ENCODE data around the gene PLCB1.

PLCB1 gene

DNA sequence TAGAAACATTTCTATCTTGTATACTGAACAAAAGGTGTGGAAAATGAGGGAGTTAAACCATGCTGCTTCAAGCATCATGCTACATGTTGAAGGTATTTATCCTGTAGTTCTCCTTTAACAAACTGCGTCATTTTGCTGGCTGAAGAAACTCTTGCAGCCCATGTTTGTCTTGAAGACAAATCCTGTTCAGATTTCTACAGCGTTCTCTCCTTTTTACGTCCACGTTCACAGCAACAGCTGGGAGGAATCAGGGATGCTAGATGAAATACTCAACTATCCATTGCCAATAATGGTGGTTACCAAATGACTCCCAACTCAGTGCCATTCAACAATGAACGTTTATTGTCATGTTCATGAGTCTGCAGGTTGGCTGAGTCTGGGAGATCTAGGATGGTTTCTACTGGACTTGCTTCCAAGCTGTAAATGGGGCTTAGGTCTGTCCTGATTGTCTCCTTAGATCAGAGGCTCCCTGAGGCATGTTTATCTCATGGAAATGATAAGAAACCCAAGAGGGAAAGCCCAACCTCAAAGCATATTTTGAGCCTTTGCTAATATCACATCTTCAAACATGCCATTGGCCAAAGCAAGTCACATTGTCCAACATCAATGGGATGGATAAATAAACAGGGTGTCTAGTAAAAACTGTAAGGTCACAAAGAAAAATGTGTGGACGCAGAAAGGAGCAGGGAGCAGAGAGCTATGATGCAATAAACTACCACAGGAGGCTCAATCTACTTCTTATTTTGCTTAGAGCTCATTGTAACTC, 2.7 kb upstream of the PLCB1 start:
- DNase-seq = no peak

DNA sequence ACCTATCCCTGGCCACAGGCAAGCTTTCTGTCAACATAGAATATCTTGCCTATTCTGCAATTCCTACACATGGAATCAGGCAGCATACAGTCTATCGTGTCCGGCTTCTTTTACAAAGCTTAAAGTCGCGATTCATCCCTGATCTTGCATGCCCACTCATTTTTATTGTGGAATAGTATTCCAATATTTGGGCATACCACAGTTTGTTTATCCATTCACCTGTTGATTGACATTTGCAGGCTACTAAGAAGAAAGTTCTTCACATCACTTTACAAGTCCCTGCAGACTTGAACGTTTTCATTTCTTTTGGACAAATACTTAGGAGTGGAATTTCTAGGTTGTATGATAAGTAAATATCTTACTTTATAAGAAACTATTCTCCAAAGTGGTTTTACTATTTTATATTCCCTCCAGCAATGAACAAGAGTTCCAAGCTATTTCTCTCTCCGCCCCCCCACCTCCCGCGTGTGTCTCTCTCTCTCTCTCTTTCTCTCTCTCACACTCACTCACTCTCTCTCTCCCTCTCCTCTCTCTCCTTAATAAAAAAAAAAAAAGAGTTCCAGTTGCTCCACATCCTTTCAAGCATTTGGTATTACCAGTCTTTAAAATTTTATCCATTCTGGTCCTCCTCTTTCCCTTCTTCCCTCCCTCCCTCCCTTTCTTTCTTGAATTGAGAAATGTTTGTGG, 1.1 kb upstream of the PLCB1 start:
- DNase-seq = no peak

DNA sequence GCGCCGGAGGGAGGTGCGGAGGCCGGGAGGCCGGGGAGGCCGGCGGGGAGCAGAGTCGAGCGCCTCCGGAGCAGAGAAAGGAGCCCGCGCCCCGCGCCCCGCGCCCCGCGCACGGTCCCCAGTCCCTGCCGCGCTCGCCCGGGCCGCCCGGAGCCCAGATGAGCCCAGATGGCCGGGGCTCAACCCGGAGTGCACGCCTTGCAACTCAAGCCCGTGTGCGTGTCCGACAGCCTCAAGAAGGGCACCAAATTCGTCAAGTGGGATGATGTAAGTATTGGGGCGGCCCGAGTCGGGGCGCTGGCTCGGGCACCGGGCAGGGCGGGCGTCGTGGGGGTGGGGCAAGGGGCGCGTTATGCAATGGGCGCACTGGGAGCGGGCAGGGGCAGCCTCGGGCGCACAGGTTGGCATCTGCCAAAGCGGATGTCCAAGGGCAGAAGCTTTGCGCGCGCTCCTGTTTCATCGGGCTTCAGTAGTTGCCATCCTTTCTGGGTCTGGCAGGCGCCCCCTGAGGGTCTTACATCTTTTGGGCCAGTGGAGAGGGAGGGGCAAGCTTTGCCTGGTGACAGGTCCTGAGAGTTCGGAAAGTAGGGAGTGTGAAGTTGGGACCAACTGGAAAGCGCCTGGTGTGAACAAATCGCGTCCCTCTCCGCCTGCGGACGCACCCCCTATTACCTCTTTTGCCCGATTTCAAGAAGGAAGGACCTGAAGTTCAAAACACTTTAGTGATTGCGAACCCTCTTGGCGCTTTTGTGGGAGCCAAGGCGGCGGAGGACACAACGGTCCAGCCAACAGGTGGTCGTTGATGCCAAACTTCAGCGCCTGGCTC, 631 bp downstream of the PLCB1 start:
- no peak for DNase-seq

DNA sequence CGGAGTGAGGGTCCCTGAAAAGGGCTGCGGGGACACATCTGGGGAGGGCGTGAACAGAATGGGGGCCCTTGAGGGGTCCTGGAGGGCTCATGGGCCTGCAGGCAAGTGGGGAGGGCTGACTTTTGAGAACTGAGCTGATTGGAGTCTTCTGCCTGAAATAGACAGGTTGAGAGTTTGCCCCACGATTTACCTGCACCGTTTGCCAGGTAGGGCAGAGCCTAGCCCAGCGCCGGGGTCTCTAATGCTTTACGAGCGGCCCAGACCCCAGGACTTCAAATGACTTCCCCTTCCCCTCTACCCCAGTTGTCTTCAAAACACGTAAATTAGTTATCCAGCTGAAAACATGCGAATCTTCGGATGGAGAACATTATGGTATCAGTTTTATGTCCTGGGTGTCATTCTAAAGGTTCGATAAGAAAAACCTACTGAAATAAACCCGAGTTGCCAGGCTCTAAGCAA, 1.3 kb downstream of the PLCB1 start:
- DNase-seq = no peak

DNA sequence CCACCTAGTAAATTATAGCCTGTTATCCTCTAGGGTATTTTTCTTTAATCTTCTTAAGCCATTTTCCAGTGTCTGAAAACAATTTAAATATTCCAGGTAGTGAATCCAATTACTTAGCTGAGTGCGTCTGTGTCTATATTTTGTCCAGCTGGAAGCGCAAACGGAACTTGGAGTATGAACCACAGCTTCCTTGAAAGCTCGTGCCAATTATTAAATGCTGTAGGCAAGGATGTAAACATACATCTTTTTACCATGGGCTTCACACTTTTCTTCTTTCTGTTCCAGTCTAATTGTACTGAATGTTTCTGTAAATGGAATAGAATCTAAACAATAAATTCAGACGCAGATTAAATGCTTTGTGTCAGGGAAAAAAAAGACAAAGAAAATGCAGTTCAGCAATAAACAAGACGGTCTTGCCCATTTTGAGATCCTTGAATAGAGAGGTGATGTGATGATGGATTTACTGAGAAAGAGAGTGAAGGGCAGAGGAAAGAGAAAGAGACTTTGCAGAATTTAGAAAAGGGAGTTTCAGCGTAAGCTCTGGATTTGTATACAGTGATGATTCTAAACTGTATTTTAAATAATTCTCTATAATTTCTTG, 1.9 kb downstream of the PLCB1 start:
- DNase-seq = no peak

DNA sequence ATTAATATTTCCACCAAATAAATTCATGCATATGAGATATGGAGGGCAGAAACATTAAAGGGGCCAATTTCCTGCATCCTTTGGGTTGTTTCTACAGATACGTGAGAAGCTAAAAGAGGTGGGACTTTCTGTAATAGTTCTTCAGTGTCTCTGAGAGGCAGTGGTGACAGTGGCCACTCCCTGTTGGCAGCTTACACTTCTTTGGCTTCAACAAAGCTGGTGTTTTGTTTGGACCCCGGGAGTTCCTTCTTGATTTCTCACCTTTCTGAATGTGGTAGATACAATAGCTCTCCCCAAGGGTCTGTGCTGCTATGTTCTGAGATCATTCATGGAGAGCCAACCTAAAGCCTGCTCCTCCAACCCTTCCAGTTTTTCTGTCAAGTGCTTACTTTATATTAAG, 7.8 kb downstream of the PLCB1 start:
- no peak for DNase-seq

DNA sequence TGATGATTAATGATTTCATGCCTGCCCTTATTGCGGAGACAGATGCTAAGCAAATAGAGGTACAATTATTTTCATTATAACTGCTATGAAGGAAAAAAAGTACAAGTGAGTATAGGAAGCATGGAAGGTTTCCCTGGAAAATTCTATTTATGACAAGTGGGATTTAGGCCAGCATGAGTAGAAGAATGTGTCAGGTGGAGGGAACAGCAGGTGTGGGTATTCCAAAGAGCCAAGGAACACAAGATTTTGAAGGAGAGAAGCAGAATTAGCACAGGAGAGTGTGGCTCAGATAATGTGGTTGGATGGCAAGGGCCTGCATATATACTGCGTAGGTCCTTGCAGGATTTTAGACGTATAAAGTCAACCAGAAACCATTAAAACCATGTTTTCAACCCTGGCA, 11.4 kb downstream of the PLCB1 start:
- DNase-seq = no peak

DNA sequence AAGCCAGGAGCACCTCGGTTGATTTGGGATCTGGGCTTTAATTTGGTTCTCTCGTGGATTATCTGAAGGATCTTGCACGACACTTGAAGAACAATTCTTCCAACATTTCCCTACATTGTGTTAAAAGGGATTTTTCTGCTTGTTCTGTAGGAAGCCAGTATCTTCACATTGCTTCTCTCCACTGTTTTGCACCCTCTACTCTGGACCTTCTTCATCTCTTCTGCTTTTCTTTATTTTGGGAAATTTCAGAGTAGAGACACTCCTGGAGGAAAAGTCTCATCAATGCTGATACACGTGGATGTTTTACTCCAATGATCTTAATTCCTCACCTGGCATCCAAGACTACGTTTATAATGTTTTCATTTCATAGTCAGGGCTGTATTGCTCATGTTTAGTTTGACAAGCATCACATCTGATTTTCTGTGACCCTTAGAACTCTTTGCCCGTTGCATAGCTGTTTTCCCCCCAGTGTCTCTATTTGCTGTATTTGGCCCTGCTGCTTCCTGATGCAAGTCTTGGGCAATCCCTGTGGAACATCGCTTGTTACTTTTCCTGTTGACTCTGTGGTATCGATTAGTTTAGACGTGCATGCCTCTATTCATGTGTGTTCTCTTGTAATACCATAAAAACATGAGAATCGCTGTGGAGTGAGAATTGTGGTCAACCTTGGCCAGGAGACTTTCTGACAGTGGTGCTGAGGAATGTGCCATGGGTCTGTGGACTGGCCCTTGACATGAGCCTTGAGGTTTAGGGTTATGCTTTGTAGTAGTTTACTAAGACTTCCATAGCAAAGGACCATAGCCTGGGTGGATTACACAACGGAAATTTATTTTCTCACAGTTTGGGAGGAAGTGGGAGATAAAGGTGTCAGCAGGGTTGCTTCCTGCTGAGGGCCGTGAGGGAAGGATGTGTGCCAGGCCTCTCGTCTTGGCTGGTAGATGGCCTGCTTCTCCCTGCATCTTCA, 12.5 kb downstream of the PLCB1 start:
- DNase-seq = no peak

DNA sequence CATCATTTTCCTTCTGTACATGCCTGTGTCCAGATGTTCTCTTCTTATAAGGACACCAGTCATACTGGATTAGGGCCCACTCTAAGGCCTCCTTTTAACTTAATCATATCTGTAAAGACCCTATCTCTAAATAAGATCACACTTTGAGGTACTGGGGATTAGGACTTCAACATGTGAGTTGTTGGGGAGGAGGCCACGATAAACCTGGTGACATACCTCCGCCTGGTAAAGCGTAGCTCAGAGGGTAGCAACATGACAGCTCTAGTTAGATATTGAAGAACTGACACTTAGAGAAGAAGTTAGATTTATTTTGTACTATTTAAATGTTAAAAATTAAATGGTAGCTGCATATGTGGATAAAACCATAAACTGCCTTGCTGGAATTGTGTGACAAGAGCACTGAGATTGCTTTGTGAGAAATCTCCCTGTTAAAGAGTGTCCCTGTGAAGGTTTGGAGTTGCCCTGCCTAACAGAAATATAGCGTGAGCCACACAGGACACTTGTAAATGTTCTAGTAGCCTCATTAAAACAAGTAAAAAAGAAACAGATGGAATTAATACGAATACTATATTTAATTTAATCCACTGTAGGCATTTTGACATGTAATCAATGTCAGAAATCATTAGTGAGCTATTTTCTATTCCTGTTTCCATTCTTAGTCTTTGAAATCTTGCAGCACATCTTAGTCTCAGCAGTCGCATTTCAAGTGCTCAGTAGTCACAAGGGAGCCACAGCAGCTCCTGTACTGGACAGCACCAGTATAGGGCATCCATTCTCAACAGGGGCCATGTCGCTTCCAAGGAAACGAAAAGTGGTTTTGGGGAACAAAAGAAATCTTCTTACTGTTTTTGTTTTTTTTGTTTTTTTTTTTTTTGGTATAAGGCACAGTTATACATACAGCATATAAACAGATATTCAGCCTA, 13.4 kb downstream of the PLCB1 start:
- no peak for DNase-seq

DNA sequence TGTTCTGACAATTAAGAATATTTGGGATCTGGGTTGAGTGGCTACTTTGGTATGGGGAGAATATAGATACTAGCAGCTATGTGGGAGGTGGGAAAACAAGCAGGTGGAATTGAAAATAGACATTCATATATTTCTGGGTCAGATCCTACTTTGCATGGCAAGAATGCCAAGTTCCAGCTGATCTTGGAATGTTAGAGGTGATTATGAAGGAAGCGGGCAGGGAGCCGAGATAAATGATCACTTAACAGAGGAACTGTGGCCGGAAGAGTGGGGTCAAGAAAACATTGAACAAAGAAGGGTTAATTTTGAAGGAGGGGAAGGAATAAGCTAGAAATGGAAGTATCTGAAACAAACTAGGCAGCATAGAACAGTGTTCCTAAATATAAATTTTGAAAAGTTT, 15.4 kb downstream of the PLCB1 start:
- DNase-seq = no peak

DNA sequence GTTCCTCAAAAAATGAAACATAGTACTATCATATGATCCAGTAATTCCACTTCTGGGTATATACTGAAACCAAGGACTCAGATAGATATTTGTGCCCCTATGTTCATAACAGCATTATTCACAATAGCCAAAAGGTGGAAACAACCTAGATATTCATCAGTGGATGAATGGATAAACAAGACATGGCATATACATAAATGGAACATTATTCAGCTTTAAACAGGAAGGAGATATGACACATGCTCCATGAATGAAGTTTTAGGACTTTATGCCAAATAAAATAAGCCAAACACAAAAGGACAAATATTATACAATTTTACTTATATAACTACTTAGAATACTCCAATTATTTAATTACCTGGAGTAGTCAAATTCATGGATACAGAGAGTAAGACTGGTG, 16.4 kb downstream of the PLCB1 start:
- no peak for DNase-seq

DNA sequence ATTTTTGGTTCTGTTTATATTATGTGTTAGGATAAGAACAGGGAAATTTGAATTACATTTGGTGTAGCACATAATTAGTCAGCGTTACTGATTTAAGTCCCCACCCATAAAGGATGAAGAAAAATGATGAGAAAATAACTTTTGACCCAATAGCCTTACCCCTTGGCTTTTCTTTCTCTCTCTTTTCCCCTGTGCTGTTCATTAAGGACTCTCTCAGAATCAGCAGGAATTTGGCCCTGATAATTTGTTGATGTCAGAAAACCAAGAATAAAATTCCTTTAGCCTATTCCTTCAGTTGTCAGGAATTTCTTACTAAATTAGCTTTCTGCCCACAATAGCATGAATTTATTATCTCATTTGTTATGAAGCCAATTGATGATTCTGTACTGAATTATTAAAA, 18.5 kb downstream of the PLCB1 start:
- no peak for DNase-seq

DNA sequence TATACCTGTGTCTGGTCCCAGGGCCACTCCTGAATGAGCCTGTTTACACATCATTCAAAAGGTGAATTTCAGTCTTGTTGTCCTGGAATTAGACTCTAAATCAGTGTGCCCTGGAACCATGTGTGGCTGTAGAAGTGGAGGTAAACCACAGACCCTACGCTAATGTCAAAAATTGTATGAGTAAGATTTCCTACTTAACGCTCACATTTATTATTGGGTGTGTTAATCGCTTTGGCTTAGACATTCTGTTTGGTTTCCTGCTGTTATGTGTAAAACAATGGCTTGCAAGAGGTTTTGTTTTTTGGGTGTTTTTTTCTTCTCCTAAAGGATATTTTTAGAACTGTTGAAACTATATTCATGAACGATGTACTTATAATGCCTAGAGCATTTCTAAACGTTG, 19.3 kb downstream of the PLCB1 start:
- no peak for DNase-seq

DNA sequence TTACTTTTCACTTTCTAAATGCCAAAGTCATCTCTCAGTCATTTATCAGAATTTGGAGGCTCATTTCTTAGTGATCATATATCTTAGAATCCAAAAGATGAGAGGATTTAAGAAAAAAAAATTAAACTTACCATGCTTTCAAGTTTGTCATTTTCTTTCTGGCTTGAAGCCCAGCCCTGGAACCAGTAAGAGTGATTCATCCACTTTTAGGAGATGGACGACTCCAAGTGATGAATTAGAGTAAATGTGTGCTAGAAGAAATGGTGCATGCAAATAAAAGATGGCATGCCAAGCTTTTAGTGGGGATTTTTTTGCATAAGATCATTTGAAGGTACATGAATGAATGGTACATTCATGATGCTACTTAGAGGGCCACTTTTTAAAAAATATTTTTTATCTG, 20.1 kb downstream of the PLCB1 start:
- DNase-seq = no peak

DNA sequence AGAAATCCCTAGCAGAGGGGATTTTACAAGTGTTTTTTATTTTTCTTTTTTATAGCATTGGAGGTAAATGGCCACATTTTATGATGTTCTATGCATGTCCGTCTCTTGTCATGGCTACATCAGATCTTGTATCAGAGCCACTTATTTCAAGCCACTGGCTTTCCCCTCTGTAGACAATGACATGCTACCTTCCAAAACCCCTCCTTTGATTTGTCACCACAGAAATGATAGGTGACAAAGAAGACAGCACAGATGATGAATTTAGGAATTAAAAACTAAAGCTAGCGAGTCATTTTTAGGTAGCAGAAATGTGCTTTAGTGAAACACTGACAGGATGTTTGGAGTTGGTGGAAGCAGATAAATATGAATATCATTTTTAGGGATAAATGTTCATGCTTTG, 20.8 kb downstream of the PLCB1 start:
- no peak for DNase-seq

DNA sequence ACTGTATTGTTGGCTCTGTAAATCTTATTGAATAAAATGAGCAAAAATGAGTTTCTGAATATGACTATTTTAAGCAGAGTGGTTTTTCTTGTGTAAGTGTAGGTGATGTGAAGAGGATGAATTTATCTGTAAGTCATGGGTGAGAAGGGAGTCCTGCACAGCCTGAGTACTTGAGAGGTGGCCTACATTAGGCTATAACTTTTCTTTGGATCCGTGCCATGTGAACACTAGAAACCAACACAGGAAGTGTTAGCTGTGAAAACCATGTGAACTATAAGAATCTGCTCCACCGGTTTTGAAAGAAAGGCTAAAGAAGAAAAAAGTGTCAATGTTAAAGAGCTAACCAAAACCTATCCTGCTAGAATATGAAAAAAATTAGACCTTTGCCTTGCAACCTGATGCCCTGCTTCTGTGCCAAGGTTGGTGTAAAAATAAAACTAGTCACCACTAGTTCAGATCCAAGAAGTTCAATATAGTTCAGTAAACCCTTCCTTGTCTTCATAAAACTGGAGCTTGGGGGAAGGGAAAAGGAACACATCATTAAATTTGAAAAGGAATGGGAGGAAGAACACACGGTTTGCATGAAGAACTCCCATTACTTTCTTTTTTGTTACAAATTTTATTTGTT, 21.3 kb downstream of the PLCB1 start:
- no peak for DNase-seq

DNA sequence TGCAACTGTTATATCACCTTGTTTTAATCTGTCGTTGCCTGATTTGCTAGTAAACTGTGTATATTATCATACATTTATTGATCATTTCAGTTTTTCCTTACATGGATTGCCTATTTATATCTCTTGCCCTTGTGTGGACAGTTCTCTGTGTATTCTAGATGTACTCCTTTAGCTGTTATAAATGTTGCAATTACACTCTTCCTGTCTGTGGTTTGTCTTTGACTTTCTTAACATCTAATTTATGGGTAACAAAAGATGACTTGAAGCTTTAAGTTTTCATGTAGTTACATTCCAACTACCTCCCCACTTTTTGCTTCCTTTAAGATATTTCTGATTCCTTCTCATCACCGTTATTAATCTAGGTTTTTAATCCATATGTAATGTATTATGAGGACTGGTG, 22.6 kb downstream of the PLCB1 start:
- no peak for DNase-seq

DNA sequence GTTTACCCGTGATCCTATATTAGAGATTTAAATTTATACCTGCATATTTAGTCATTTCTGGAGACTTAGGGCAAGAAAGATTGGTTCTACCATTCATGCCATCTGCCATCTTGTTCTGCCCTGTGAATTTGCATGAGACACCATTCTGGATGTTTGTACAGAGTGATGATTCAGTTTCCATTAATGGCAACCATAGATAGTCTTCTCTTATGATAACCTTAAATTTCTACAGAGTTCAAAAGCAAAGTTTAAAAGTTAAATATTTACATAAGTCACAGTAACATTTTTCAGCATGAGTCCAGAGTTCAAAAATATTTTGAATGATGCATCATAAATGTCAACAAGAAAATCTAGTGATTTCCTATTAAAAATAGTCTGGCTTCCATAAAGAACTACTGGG, 23.2 kb downstream of the PLCB1 start:
- no peak for DNase-seq

DNA sequence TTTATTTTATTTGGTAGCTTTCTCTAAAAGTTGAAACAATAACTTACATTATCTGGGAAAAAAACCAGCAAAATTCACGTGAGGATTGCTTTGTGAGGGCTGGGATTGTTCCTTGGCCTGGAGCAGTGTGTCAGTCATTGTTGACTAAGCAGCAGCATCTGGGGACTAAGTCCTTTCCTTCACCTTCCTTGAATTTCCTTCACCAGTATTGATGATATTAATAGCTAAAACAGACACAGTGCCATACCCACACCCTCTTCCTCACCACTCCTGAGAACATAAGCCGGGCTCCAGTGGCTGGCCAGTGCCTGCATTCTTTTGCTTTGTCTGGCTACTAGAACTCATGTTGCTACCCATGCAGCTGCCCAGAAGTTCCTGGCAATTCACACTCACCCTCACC, 23.7 kb downstream of the PLCB1 start:
- DNase-seq = no peak

Data from eye (tissue), 1 donor.